ENCODE data around the gene MYEOV. TPM values are rescaled to one million over a fixed set of nuclear protein-coding genes. Genes with fewer than 3 reads are reported as not detected.

The MYEOV gene
- total RNA-seq, 4 donors from 2014 or later, result 0.35 to 1.4 TPM; not detected in 2

DNA sequence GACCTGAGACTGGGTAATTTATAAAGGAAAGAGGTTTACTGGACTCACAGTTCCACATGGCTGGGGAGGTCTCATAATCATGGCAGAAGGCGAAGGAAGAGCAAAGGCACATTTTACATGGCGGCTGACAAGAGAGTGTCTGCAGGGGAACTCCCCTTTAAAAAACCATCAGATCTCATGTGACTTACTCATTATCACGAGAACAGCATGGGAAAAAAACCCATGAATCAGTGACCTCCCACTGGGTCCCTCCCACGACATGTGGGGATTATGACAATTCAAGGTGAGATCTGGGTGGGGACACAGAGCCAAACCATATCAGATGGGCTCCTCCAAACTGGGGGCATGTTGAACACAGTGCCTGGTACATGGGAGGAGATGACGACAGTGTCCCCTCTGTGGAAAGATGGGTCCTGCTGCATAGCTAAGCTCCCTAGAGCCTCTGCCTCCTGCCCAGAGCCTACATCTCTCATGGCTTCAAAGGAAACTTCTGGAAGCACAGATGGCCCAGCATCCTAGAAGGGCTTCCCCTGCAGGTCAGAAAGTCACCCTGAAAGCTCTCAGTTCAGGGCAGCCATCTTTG is 46.1 kb downstream of the MYEOV start:
- no peak for TF ChIP-seq POLR2A (IDR thresholded peaks at IDR 0.05)
- TF ChIP-seq, protein P1, sequence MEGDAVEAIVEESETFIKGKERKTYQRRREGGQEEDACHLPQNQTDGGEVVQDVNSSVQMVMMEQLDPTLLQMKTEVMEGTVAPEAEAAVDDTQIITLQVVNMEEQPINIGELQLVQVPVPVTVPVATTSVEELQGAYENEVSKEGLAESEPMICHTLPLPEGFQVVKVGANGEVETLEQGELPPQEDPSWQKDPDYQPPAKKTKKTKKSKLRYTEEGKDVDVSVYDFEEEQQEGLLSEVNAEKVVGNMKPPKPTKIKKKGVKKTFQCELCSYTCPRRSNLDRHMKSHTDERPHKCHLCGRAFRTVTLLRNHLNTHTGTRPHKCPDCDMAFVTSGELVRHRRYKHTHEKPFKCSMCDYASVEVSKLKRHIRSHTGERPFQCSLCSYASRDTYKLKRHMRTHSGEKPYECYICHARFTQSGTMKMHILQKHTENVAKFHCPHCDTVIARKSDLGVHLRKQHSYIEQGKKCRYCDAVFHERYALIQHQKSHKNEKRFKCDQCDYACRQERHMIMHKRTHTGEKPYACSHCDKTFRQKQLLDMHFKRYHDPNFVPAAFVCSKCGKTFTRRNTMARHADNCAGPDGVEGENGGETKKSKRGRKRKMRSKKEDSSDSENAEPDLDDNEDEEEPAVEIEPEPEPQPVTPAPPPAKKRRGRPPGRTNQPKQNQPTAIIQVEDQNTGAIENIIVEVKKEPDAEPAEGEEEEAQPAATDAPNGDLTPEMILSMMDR (IDR thresholded peaks at IDR 0.05), result no peak
- Histone ChIP-seq H3K27ac (no peak overlapping the region), H3K27me3 (no peaks in the 10 kb centered on the region), H3K9me3 (no peaks in the 10 kb centered on the region), H3K36me3 (no peaks in the 10 kb centered on the region), H3K4me3 (no peak overlapping the region), H3K4me1 (no peaks in the 10 kb centered on the region)
- intact Hi-C loops (cut with DNase I; ENCODE audit: low total_unique reads), result no loop called here
- no peak for DNase-seq

- no peak overlapping the region for H3K4me3 ChIP-seq
- intact Hi-C loops (cut with DNase I; ENCODE audit: low total_unique reads), result no loop called here
- DNase-seq, result no peak
- H3K4me1 ChIP-seq, result no peaks in the 10 kb centered on the region
- TF ChIP-seq, protein P1 (IDR thresholded peaks at IDR 0.05), result no peak
- TF ChIP-seq POLR2A (IDR thresholded peaks at IDR 0.05), result no peak
- H3K27me3 ChIP-seq, result no peaks in the 10 kb centered on the region
- no peaks in the 10 kb centered on the region for H3K36me3 ChIP-seq
- H3K9me3 ChIP-seq, result no peaks in the 10 kb centered on the region
- no peak overlapping the region for H3K27ac ChIP-seq
Measured at GRCh38 chr11:69342588-69343330, 48.8 kb downstream of the MYEOV start.

GRCh38 chr11:69343401-69344321 is 49.7 kb downstream of the MYEOV start:
- intact Hi-C loops (cut with DNase I; ENCODE audit: low total_unique reads), result no loop called here
- Histone ChIP-seq H3K4me1 (no peaks in the 10 kb centered on the region), H3K9me3 (no peaks in the 10 kb centered on the region), H3K27me3 (no peaks in the 10 kb centered on the region), H3K4me3 (no peak overlapping the region), H3K27ac (no peak overlapping the region), H3K36me3 (no peaks in the 10 kb centered on the region)
- TF ChIP-seq POLR2A (IDR thresholded peaks at IDR 0.05), result no peak
- TF ChIP-seq, protein P1 (IDR thresholded peaks at IDR 0.05), result no peak
- DNase-seq, result no peak

GRCh38 chr11:69344570-69345145 is 50.7 kb downstream of the MYEOV start:
- intact Hi-C loops (cut with DNase I; ENCODE audit: low total_unique reads), result no loop called here
- H3K27me3 ChIP-seq, result no peaks in the 10 kb centered on the region
- H3K4me3 ChIP-seq, result no peak overlapping the region
- H3K36me3 ChIP-seq, result no peaks in the 10 kb centered on the region
- H3K4me1 ChIP-seq, result no peaks in the 10 kb centered on the region
- H3K9me3 ChIP-seq, result no peaks in the 10 kb centered on the region
- TF ChIP-seq, protein P1 (IDR thresholded peaks at IDR 0.05), result no peak
- no peak for TF ChIP-seq POLR2A (IDR thresholded peaks at IDR 0.05)
- no peak for DNase-seq
- no peak overlapping the region for H3K27ac ChIP-seq

Other genes starting within 250 kb of the MYEOV start
- gene TPCN2, start 245.2 kb upstream of the MYEOV start, total RNA-seq, result 10 to 100 TPM in 3 of 4 donors, 1 to 10 TPM in 1; 5.6 to 54.6 (median 17.7) TPM
- gene SMIM38, start 138.2 kb upstream of the MYEOV start, total RNA-seq, result 1 to 10 TPM in 2 of 4 donors, under 1 TPM in 2; 0.29 to 7.5 (median 1.7) TPM
- not detected for gene LINC01488, start 187.5 kb downstream of the MYEOV start, total RNA-seq

Data from uterus (tissue), 4 donors.